NCI-H2196 treated with DMSO at 0.1 percent for 48 hours (cell line): ENCODE results near the gene ARL3.
"Not testable (repeated sequence)": the region's sequence is repeated elsewhere in the genome, so short reads cannot be mapped to it uniquely, and the experiment has no call there.

Experiments
- DNase-seq: peaks from one replicate; lab custom pipeline; 2025; ENCODE audit not compliant: unreplicated experiment; lab: John Stamatoyannopoulos, UW

ARL3 gene

GRCh38 chr10:102705531-102705930 is 8.7 kb downstream of the ARL3 start:
- DNase-seq: no peak

- no peak for DNase-seq
These were observed 9.3 kb downstream of the ARL3 start for GRCh38 chr10:102704915-102705314.

- DNase-seq: no peak
These were observed 11.5 kb downstream of the ARL3 start for GRCh38 chr10:102702742-102703141.

GRCh38 chr10:102701796-102702195 is 12.4 kb downstream of the ARL3 start:
- DNase-seq: no peak

GRCh38 chr10:102701272-102701671 is 12.9 kb downstream of the ARL3 start:
- no peak for DNase-seq

DNA sequence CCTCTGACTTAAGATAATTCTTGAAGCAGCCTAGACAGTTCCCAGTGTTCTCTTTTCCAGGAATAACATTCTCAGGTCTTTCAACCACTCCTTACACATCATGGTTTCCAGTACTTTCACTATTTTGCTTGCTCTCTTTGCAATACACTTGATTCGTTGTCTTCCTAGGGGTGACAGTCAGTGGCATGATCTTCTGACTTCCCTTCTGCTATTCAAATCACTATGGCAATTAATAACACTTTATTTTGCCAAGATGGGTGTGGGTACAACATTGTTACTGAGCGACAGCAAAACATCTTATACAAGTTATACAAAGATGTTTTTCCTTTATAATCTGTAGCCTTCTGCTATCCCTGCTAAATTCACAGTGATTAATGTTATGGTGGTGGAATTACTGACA is 15.3 kb downstream of the ARL3 start:
- no peak for DNase-seq

DNA sequence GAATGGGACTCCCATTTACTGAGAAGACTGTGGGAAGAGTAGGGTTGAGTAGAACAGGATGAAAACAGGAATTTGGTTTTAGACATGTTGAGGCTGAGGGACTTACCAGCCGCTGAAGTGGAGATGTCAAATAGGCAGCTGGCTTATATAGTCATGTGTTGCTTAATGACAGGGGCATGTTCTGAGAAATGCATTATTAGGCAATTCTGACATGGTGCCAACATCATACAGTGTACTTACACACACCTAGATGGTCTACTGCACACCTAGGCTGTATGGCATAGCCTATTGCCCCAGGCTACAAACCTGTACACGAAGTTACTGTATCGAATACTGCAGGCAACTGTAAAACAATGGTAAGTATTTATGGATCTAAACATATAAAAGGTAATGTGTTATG is 17.5 kb downstream of the ARL3 start:
- DNase-seq: no peak

GRCh38 chr10:102695401-102695800 is 18.8 kb downstream of the ARL3 start:
- not testable (repeated sequence) for DNase-seq

GRCh38 chr10:102691285-102692066 is 22.7 kb downstream of the ARL3 start:
- no peak for DNase-seq

DNA sequence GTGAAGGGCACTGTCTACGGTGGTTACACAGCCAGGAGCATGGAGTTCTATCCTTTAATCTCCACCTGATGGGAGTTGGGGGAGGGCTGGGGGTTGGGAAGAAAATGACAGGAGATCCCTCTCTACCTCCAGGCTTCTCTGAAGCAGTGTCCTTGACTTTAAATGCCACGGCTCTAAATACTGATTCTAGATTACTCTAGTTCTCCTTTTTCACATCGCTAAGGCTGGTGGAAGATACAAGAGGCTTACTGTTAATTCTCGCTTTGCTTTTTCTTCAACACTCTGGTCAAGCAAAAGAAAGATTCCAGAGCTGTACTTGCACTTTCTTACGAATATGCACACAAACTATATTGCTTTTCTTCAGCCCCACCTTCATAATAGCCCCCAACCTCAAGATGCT is 30.5 kb downstream of the ARL3 start:
- no peak for DNase-seq

GRCh38 chr10:102682981-102683380 is 31.2 kb downstream of the ARL3 start:
- DNase-seq: no peak

GRCh38 chr10:102682416-102682815 is 31.8 kb downstream of the ARL3 start:
- no peak for DNase-seq

DNA sequence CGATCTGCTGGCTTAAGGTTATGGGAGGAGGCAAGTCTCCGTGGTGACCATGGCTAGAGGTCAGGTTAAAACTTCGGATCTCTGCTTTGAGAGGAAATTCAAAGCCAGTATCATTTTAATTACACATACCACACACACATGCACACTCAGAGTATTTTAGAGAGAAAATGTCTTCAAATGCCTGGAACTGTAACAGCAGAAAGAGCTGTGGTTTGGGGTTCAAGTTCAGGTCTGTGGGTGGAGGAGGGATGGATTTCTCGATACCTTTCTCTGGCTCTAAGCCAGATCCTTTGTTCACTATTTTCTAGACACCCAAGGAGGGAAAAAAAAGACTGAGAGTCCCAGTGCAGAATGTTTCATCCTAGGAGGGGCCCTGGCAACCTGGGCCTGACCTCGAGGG is 32.5 kb downstream of the ARL3 start:
- no peak for DNase-seq

DNA sequence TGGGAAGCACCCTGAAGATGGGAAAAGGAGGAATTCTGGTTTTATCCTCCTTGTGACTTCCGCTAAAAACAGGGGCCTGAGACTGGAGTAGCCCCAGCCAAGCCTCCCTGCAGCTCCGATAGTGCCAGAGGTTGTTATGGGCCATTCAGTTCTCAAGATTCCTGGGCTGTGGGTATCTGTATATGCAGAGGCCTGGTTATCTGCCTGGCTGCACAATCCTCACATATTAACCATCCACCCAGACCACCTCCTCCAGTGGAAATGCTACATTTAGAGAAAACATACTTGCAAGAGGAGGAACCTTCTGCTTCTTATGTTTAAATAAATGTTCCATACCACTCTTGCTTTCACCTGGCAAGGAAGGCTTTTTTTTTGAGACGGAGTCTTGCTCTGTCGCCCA is 34.6 kb downstream of the ARL3 start:
- no peak for DNase-seq

DNA sequence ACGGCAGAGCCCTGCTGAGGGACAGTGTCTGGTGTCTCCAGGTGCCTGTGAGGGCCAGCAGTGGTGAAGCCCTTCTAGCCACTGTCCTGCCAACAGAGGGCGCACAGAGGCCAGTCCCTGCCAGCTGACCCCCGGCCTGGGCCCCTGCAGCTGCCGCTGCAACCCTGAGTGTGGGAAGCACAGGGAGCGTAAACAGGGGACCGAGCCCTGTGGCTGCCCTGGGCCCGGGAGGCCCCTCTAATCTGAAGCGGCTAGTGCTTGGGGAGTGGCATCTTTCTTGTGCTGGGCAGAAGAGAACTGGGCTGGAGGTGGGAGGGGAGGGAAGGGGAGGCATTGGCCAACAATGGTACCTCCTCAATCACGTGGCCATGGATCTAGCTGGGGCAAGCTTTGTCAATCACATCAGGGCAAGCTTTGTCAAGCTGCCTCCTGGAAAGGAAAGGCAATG is 35.3 kb downstream of the ARL3 start:
- peak; percentile 44 for DNase-seq

DNA sequence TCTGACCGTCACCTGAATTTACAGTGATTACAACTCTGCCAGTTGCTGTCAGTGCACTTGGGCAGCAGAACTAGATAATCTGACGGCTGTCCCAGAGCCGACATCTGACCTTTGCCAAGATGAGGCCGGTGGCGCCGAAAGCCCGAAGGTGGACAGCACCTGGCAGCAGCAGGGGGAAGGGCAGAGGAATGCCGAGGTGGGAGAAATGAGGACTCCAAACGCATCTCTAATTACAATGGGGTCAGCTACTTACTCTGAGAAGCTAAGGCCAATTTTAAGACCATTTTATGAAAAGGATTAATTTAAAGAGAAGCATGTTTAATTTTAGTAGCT is 36.2 kb downstream of the ARL3 start:
- DNase-seq: no peak

DNA sequence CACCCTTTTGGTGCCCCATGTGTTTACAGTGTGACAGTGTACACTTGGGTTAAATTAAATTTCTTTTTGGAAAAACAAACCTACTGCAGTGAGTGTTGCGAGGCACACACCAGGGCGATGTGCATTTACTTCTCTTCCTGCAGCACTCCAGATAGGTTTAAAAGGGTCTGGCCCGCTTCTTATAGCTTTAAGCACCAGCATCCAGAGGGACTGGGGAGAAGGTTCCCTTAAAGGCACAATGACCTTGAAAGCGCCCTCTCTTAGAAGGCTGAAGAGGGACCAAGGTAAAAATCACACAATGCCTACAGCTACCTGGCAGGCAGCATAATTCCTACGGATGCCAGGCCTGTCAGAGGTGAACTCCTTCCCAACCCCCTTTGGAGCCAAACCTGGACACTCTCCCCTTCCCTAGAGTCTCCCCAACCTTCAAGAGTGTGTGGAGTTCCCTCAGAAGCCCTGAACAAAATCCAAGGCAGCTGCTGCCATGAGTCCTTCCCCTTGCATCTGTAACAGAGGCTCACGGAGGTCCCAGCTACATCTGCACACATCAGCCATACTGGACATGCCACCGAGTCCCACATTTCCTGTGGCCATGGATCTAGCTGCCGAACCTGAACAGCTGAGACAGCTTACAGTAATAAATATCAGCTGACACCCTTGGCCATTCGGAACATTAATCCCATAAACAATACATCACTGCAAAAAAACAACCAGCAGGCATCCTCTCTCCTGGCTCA is 36.7 kb downstream of the ARL3 start:
- no peak for DNase-seq

DNA sequence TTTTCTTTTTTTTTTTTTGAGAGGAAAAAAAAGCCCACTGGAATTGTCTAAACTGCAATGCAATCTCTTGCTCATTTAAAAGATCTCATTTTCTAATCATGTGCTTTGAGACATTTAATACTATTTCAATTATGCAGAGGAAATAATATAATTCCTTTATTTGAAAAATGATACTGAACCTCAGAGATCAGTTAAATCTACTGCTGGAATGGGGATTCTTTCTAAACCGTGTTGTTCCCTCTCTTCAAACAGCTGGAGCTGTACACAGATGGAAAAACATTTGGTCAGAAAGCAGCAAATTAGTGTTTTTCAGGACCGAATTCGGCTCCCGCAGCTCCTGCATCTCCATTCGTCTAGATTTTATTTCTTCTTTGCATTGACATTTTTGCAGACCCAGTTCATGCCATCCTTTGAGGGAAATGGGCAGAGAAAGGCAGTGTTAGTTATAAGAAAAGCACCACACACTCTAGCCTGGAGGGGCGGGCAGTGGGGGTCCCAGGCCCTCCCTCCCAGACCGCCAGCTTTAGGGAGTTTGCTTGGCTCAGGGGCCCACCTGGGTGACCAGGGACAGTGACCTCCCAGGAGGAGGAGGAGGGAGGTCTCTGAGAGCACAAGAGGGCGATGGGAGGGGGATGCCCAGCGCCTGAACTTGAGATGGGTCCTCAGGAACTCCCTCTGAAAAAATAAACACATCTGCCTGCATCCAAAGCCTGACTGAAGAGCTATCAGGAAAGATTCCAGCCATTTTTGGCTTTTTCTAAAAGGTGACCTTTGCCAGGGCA is 37.5 kb downstream of the ARL3 start:
- DNase-seq: no peak

DNA sequence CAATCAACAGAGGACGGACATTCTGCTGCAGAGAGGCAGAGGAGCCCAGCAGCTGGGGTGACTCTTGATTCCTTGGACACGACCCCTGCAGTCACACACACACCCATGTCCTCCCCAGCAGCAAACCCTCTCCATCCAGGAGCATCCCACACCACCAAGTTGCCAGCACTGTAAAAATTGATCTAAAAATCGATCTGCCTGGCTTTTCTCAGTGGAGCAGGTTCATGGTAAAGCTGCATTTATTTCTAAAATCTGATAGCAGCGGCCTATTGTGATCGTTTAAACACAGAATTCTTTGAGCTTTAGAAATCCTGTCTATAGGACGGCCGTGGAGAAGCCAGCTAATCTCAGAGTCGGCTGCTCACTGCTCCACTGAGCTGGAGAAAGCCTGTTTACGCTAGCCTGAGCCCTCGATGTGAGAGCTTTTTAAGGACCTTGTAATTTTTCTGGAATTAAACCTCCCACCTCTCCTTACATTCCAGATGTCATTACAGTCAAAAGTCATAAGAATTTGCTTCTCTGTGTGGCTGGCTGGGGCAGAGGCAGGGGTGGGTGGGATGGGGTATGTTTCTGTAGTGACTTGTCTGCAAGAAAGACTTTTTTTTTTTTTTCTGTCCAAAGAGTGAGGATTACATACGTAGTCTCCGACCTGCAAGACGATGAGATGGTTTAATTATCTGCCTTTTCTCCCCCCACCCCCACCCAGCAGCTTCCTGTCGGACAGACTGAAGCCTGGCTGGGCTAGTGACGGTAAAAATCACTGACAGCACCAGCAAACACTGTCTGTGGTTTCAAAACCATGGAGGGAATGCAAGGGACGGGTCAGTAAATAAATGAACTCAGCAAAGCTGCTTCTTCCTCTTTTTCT is 38.3 kb downstream of the ARL3 start:
- no peak for DNase-seq

- no peak for DNase-seq
These were observed 39.1 kb downstream of the ARL3 start for GRCh38 chr10:102675011-102675665.
